ENCODE data around the gene TMEM44. TPM values are rescaled to one million over a fixed set of nuclear protein-coding genes. Genes with fewer than 3 reads are reported as not detected.

The TMEM44 gene
- total RNA-seq, 4 donors from 2014 or later = 8.1 to 17.7 (median 11.6) TPM

GRCh38 chr3:194608981-194609380 lies 24.2 kb downstream of the TMEM44 start:
- no peak for TF ChIP-seq CTCF (IDR thresholded peaks at IDR 0.05; ENCODE audit: low read depth)

- no peak for TF ChIP-seq CTCF (IDR thresholded peaks at IDR 0.05; ENCODE audit: low read depth)
Measured at GRCh38 chr3:194607592-194608389, 25.4 kb downstream of the TMEM44 start.

GRCh38 chr3:194606941-194607340 lies 26.3 kb downstream of the TMEM44 start:
- TF ChIP-seq CTCF (IDR thresholded peaks at IDR 0.05; ENCODE audit: low read depth) = no peak

GRCh38 chr3:194606163-194606562 lies 27.1 kb downstream of the TMEM44 start:
- no peak for TF ChIP-seq CTCF (IDR thresholded peaks at IDR 0.05; ENCODE audit: low read depth)

- TF ChIP-seq CTCF (IDR thresholded peaks at IDR 0.05; ENCODE audit: low read depth) = no peak
Measured at GRCh38 chr3:194604837-194605236, 28.4 kb downstream of the TMEM44 start.

- no peak for TF ChIP-seq CTCF (IDR thresholded peaks at IDR 0.05; ENCODE audit: low read depth)
Measured at GRCh38 chr3:194604126-194604525, 29.1 kb downstream of the TMEM44 start.

- no peak for TF ChIP-seq CTCF (IDR thresholded peaks at IDR 0.05; ENCODE audit: low read depth)
Measured at GRCh38 chr3:194602669-194603171, 30.5 kb downstream of the TMEM44 start.

Data from subcutaneous adipose tissue (tissue), 4 donors.